ENCODE measurements around the gene GRAP2.

GRAP2 gene

GRCh38 chr22:39958949-39959639 lies 58.2 kb downstream of the GRAP2 start:
- no peaks in the 10 kb centered on the region for H3K9me3 ChIP-seq (ENCODE audit: low read length)
- no peaks in the 10 kb centered on the region for H3K36me3 ChIP-seq (ENCODE audit: insufficient read depth, low read length)
- H3K27me3 ChIP-seq (ENCODE audit: insufficient read depth, low read length) = peaks cover 13% of the 10 kb centered on the region
- H2AFZ ChIP-seq (ENCODE audit: low read depth, low read length) = no peak overlapping the region
- peaks cover 4% of the 10 kb centered on the region for H3K4me1 ChIP-seq (ENCODE audit: insufficient read depth, low read length)
- no peak overlapping the region for H3K4me3 ChIP-seq (ENCODE audit: low read length)

GRCh38 chr22:39959640-39960447 lies 59.0 kb downstream of the GRAP2 start, which contains the start of gene TMA7B:
Gene TMA7B (plus strand): TSS chr22:39960397. CDS start chr22:39964375, 3,978 bp downstream.
- H3K27me3 ChIP-seq (ENCODE audit: insufficient read depth, low read length) = peaks cover 13% of the 10 kb centered on the region
- no peak within 1 kb of the TSS for H2AFZ ChIP-seq (ENCODE audit: low read depth, low read length)
- no peaks in the 10 kb centered on the region for H3K36me3 ChIP-seq (ENCODE audit: insufficient read depth, low read length)
- no peaks in the 10 kb centered on the region for H3K9me3 ChIP-seq (ENCODE audit: low read length)
- no peak within 1 kb of the TSS for H3K4me3 ChIP-seq (ENCODE audit: low read length)
- peaks cover 4% of the 10 kb centered on the region for H3K4me1 ChIP-seq (ENCODE audit: insufficient read depth, low read length)

GRCh38 chr22:39960791-39961746 lies 60.2 kb downstream of the GRAP2 start:
- peaks cover 4% of the 10 kb centered on the region for H3K4me1 ChIP-seq (ENCODE audit: insufficient read depth, low read length)
- no peak overlapping the region for H3K4me3 ChIP-seq (ENCODE audit: low read length)
- no peaks in the 10 kb centered on the region for H3K36me3 ChIP-seq (ENCODE audit: insufficient read depth, low read length)
- peaks cover 13% of the 10 kb centered on the region for H3K27me3 ChIP-seq (ENCODE audit: insufficient read depth, low read length)
- H2AFZ ChIP-seq (ENCODE audit: low read depth, low read length) = no peak overlapping the region
- no peaks in the 10 kb centered on the region for H3K9me3 ChIP-seq (ENCODE audit: low read length)

GRCh38 chr22:39962071-39962470 lies 61.2 kb downstream of the GRAP2 start:
- Histone ChIP-seq H3K4me3 (ENCODE audit: low read length) (no peak overlapping the region), H3K27me3 (ENCODE audit: insufficient read depth, low read length) (peaks cover 13% of the 10 kb centered on the region), H3K36me3 (ENCODE audit: insufficient read depth, low read length) (no peaks in the 10 kb centered on the region), H2AFZ (ENCODE audit: low read depth, low read length) (no peak overlapping the region), H3K9me3 (ENCODE audit: low read length) (no peaks in the 10 kb centered on the region), H3K4me1 (ENCODE audit: insufficient read depth, low read length) (peaks cover 4% of the 10 kb centered on the region)

- Histone ChIP-seq H2AFZ (ENCODE audit: low read depth, low read length) (no peak overlapping the region), H3K27me3 (ENCODE audit: insufficient read depth, low read length) (peaks cover 12% of the 10 kb centered on the region), H3K4me1 (ENCODE audit: insufficient read depth, low read length) (peaks cover 3% of the 10 kb centered on the region), H3K9me3 (ENCODE audit: low read length) (no peaks in the 10 kb centered on the region), H3K36me3 (ENCODE audit: insufficient read depth, low read length) (no peaks in the 10 kb centered on the region), H3K4me3 (ENCODE audit: low read length) (no peak overlapping the region)
Observed at GRCh38 chr22:39965748-39966147, 64.9 kb downstream of the GRAP2 start.

GRCh38 chr22:39966470-39966869 lies 65.6 kb downstream of the GRAP2 start:
- Histone ChIP-seq H3K4me3 (ENCODE audit: low read length) (no peak overlapping the region), H3K9me3 (ENCODE audit: low read length) (no peaks in the 10 kb centered on the region), H2AFZ (ENCODE audit: low read depth, low read length) (no peak overlapping the region), H3K27me3 (ENCODE audit: insufficient read depth, low read length) (peaks cover 12% of the 10 kb centered on the region), H3K36me3 (ENCODE audit: insufficient read depth, low read length) (no peaks in the 10 kb centered on the region), H3K4me1 (ENCODE audit: insufficient read depth, low read length) (peaks cover 3% of the 10 kb centered on the region)

- H2AFZ ChIP-seq (ENCODE audit: low read depth, low read length) = no peak overlapping the region
- H3K4me1 ChIP-seq (ENCODE audit: insufficient read depth, low read length) = peaks cover 3% of the 10 kb centered on the region
- no peaks in the 10 kb centered on the region for H3K9me3 ChIP-seq (ENCODE audit: low read length)
- H3K36me3 ChIP-seq (ENCODE audit: insufficient read depth, low read length) = no peaks in the 10 kb centered on the region
- no peak overlapping the region for H3K4me3 ChIP-seq (ENCODE audit: low read length)
- H3K27me3 ChIP-seq (ENCODE audit: insufficient read depth, low read length) = peaks cover 12% of the 10 kb centered on the region
Observed at GRCh38 chr22:39967103-39967829, 66.4 kb downstream of the GRAP2 start.

GRCh38 chr22:39967996-39968972 lies 67.4 kb downstream of the GRAP2 start:
- Histone ChIP-seq H2AFZ (ENCODE audit: low read depth, low read length) (no peak overlapping the region), H3K9me3 (ENCODE audit: low read length) (no peaks in the 10 kb centered on the region), H3K36me3 (ENCODE audit: insufficient read depth, low read length) (no peaks in the 10 kb centered on the region), H3K27me3 (ENCODE audit: insufficient read depth, low read length) (peaks cover 12% of the 10 kb centered on the region), H3K4me3 (ENCODE audit: low read length) (no peak overlapping the region), H3K4me1 (ENCODE audit: insufficient read depth, low read length) (peaks cover 3% of the 10 kb centered on the region)

GRCh38 chr22:39970742-39971141 lies 69.9 kb downstream of the GRAP2 start:
- Histone ChIP-seq H3K9me3 (ENCODE audit: low read length) (no peaks in the 10 kb centered on the region), H3K4me1 (ENCODE audit: insufficient read depth, low read length) (peaks cover 3% of the 10 kb centered on the region), H3K4me3 (ENCODE audit: low read length) (no peak overlapping the region), H3K36me3 (ENCODE audit: insufficient read depth, low read length) (no peaks in the 10 kb centered on the region), H3K27me3 (ENCODE audit: insufficient read depth, low read length) (peaks cover 15% of the 10 kb centered on the region), H2AFZ (ENCODE audit: low read depth, low read length) (no peak overlapping the region)

- Histone ChIP-seq H2AFZ (ENCODE audit: low read depth, low read length) (no peak overlapping the region), H3K27me3 (ENCODE audit: insufficient read depth, low read length) (peaks cover 15% of the 10 kb centered on the region), H3K36me3 (ENCODE audit: insufficient read depth, low read length) (no peaks in the 10 kb centered on the region), H3K9me3 (ENCODE audit: low read length) (no peaks in the 10 kb centered on the region), H3K4me3 (ENCODE audit: low read length) (no peak overlapping the region), H3K4me1 (ENCODE audit: insufficient read depth, low read length) (peaks cover 3% of the 10 kb centered on the region)
Observed at GRCh38 chr22:39972641-39973040, 71.8 kb downstream of the GRAP2 start.

- Histone ChIP-seq H2AFZ (ENCODE audit: low read depth, low read length) (no peak overlapping the region), H3K9me3 (ENCODE audit: low read length) (no peaks in the 10 kb centered on the region), H3K4me1 (ENCODE audit: insufficient read depth, low read length) (no peaks in the 10 kb centered on the region), H3K4me3 (ENCODE audit: low read length) (no peak overlapping the region), H3K36me3 (ENCODE audit: insufficient read depth, low read length) (no peaks in the 10 kb centered on the region), H3K27me3 (ENCODE audit: insufficient read depth, low read length) (peaks cover 9% of the 10 kb centered on the region)
Observed at GRCh38 chr22:39973656-39974055, 72.8 kb downstream of the GRAP2 start.

Measured in neuron (in vitro differentiated cells).